ENCODE results near the gene SLC41A1. TPM values are rescaled to one million over a fixed set of nuclear protein-coding genes. Genes with fewer than 3 reads are reported as not detected.

The SLC41A1 gene
- total RNA-seq, 1 donor, result 29.3 TPM

DNA sequence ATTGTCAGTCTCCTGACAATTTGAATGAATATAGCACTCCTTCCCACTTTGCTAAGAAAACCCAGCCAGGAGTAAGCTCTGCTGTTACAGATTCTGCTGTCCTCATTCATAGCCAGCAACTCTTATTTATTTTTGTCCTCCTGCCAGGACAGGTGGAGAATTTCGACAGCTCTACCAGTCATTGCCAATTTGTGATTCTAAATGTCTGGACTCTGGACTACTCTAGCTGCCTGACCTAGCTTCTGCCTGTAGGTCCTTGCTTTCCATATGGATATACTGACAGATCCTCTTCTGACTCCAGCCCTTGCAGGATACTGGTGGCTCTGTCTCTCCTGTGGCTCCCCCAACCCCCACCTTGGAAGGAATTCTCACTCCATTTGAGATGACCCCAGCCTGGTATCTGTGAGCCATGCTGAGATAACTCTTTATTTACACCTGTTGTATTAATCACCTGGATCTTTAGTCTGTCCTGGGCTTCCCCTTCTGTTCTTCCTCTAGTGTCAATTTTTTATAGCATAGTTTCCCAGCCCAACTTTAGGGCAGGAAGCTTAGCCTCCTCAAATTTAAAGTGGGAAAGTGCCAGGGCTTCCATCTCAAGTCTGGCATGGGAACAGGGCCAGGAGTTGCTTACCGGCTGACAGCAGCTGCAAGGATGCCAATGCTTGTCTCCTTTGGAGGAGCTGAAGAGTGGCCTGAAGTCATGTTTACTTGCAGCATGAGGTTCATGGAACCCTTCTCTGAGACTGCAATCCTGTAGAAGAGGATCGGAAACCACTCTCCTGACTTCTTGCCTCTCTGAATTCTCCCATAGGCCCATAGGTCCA is 30.2 kb upstream of the SLC41A1 start:
- Histone ChIP-seq H3K27me3 (ENCODE audit: insufficient read depth, low read length) (no peaks in the 10 kb centered on the region), H3K36me3 (ENCODE audit: insufficient read depth, low read length) (no peaks in the 10 kb centered on the region), H3K4me3 (ENCODE audit: insufficient read depth, low read length) (no peak overlapping the region), H3K4me1 (ENCODE audit: insufficient read depth, low read length) (no peaks in the 10 kb centered on the region), H3K27ac (ENCODE audit: low read depth, low read length) (no peak overlapping the region), H3K9me3 (ENCODE audit: low read depth, low read length) (no peaks in the 10 kb centered on the region), H3K4me2 (ENCODE audit: insufficient read depth, low read length) (no peak overlapping the region), H2AFZ (ENCODE audit: low read length) (no peak overlapping the region), H4K20me1 (ENCODE audit: insufficient read depth, low read length) (peaks cover 5% of the 10 kb centered on the region), H3K79me2 (ENCODE audit: insufficient read depth, low read length) (no peaks in the 10 kb centered on the region)
- DNase-seq (ENCODE audit: insufficient read length, low spot score, missing footprints), result peak; percentile 58
- TF ChIP-seq, protein P1, sequence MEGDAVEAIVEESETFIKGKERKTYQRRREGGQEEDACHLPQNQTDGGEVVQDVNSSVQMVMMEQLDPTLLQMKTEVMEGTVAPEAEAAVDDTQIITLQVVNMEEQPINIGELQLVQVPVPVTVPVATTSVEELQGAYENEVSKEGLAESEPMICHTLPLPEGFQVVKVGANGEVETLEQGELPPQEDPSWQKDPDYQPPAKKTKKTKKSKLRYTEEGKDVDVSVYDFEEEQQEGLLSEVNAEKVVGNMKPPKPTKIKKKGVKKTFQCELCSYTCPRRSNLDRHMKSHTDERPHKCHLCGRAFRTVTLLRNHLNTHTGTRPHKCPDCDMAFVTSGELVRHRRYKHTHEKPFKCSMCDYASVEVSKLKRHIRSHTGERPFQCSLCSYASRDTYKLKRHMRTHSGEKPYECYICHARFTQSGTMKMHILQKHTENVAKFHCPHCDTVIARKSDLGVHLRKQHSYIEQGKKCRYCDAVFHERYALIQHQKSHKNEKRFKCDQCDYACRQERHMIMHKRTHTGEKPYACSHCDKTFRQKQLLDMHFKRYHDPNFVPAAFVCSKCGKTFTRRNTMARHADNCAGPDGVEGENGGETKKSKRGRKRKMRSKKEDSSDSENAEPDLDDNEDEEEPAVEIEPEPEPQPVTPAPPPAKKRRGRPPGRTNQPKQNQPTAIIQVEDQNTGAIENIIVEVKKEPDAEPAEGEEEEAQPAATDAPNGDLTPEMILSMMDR (IDR thresholded peaks at IDR 0.05; ENCODE audit: extremely low read depth, low read depth, low read length), result no peak

DNA sequence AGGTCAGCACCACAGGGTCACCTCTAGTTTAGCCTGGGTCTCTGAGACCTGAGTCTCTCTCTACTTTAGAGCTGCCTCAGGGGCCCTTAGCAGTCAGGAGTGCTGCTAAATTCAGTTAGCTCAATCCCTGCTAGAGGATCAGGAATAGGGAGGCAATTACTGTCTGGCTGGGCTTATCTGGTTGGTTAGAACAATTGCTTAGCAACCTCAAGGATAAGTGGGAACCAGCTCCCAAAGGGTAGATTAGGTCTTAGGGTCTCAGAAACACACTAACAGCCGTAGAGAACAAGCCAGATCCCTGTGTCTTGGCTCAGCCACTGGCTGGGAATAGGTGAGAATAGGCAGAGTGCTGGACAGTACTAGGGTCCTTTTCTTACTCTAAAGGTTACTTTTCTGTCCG is 29.2 kb upstream of the SLC41A1 start:
- Histone ChIP-seq H4K20me1 (ENCODE audit: insufficient read depth, low read length) (peaks cover 5% of the 10 kb centered on the region), H3K36me3 (ENCODE audit: insufficient read depth, low read length) (no peaks in the 10 kb centered on the region), H3K27ac (ENCODE audit: low read depth, low read length) (no peak overlapping the region), H3K4me1 (ENCODE audit: insufficient read depth, low read length) (no peaks in the 10 kb centered on the region), H3K9me3 (ENCODE audit: low read depth, low read length) (no peaks in the 10 kb centered on the region), H3K79me2 (ENCODE audit: insufficient read depth, low read length) (no peaks in the 10 kb centered on the region), H2AFZ (ENCODE audit: low read length) (no peak overlapping the region), H3K27me3 (ENCODE audit: insufficient read depth, low read length) (no peaks in the 10 kb centered on the region), H3K4me3 (ENCODE audit: insufficient read depth, low read length) (no peak overlapping the region), H3K4me2 (ENCODE audit: insufficient read depth, low read length) (no peak overlapping the region)
- no peak for DNase-seq (ENCODE audit: insufficient read length, low spot score, missing footprints)
- TF ChIP-seq, protein P1 (IDR thresholded peaks at IDR 0.05; ENCODE audit: extremely low read depth, low read depth, low read length), result no peak

DNA sequence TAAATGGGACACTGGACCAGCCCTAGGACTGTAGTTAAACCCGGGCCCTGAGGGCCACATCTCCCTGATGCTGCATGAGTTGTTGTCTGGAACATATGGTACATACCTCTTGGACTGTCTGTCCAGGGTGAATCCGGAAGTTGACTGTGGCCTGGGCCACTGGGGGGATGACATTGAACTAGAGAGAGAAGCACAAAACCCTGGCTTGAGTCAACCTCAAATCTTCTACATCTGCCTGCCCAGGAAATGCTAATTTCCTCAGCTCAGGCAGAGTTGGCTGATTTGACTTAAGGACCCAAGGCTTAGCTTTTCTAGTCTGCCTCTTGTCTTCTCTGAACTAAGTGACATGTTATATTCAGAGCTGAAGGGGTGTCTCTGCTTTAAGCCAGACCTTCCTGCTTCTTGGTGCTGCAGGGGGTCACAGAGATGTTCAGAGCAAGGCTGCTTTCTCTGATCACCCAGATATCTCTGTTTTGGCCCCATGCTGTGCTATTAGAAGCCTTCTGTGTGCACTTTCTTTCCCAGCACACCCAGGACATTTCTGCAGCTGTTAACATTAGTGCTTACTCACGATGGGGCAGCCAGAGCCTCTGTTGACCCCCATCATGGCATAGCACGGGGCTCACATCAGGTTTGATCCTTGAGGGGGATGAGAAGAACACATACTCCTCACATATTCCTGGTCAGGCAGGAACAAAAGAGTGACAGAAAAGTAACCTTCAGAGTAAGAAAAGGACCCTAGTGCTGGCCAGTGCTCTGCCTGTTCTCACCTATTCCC is 27.3 kb upstream of the SLC41A1 start:
- Histone ChIP-seq H3K9me3 (ENCODE audit: low read depth, low read length) (no peaks in the 10 kb centered on the region), H3K79me2 (ENCODE audit: insufficient read depth, low read length) (no peaks in the 10 kb centered on the region), H3K4me1 (ENCODE audit: insufficient read depth, low read length) (no peaks in the 10 kb centered on the region), H4K20me1 (ENCODE audit: insufficient read depth, low read length) (peaks cover 5% of the 10 kb centered on the region), H3K4me3 (ENCODE audit: insufficient read depth, low read length) (no peak overlapping the region), H3K4me2 (ENCODE audit: insufficient read depth, low read length) (no peak overlapping the region), H2AFZ (ENCODE audit: low read length) (no peak overlapping the region), H3K27me3 (ENCODE audit: insufficient read depth, low read length) (no peaks in the 10 kb centered on the region), H3K36me3 (ENCODE audit: insufficient read depth, low read length) (no peaks in the 10 kb centered on the region), H3K27ac (ENCODE audit: low read depth, low read length) (no peak overlapping the region)
- TF ChIP-seq, protein P1 (IDR thresholded peaks at IDR 0.05; ENCODE audit: extremely low read depth, low read depth, low read length), result no peak
- DNase-seq (ENCODE audit: insufficient read length, low spot score, missing footprints), result no peak

DNA sequence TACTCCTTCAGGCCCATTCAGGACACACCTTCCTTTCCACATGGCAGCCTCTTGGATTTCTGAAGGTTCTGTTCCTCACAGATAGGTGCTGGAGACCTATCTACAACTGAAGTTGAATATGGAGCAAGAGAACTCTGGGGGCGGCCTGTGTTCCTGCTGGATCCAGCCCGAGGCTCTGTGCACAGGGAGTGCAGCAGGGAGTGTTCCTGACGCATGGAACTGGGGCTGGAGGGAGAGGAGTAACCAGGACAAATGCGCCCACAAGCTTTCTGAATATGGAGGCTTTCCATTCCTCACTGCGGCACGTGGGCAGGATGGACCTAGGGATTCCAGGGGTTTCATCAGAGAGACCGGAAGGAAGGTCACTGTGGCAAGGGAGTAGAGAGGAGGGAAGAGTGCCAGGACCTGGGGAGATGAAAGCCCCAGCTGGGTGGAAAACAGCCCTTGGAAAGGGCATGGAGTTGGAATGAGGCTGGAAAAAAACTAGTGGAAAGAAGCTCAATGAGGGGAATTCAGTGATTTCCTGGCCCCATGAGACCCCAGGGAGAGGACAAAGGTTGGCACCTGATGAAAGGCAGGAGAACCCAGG is 24.5 kb upstream of the SLC41A1 start:
- Histone ChIP-seq H3K4me3 (ENCODE audit: insufficient read depth, low read length) (no peak overlapping the region), H3K27ac (ENCODE audit: low read depth, low read length) (no peak overlapping the region), H3K27me3 (ENCODE audit: insufficient read depth, low read length) (no peaks in the 10 kb centered on the region), H3K36me3 (ENCODE audit: insufficient read depth, low read length) (no peaks in the 10 kb centered on the region), H3K79me2 (ENCODE audit: insufficient read depth, low read length) (no peaks in the 10 kb centered on the region), H3K4me1 (ENCODE audit: insufficient read depth, low read length) (no peaks in the 10 kb centered on the region), H4K20me1 (ENCODE audit: insufficient read depth, low read length) (peaks cover 5% of the 10 kb centered on the region), H3K4me2 (ENCODE audit: insufficient read depth, low read length) (no peak overlapping the region), H2AFZ (ENCODE audit: low read length) (no peak overlapping the region), H3K9me3 (ENCODE audit: low read depth, low read length) (no peaks in the 10 kb centered on the region)
- no peak for DNase-seq (ENCODE audit: insufficient read length, low spot score, missing footprints)
- TF ChIP-seq, protein P1 (IDR thresholded peaks at IDR 0.05; ENCODE audit: extremely low read depth, low read depth, low read length), result no peak
